PC-9 (cell line): Measurements from ENCODE around the gene THADA. TPM values are rescaled to one million over a fixed set of nuclear protein-coding genes. Genes with fewer than 3 reads are reported as not detected.

Experiments used
- BruUV-seq: library from RNA; stranded (reverse); fragments of 400-500 nt; replicated peaks from 2 replicates; lab custom pipeline; 2021; lab: Mats Ljungman, UMichigan
- CTCF ChIA-PET: fragments of 300-600 bp; sonication (Branson Sonifier 250); formaldehyde crosslinking; loops from one replicate; lab custom pipeline; 2022; ENCODE audit warnings: antibody characterized with exemption; lab: Charles Lee
- POLR2A ChIA-PET: fragments of 300-600 bp; sonication (Branson Sonifier 250); formaldehyde crosslinking; loops from one replicate; lab custom pipeline; 2022; ENCODE audit warnings: antibody characterized with exemption; ENCODE audit not compliant: unreplicated experiment; lab: Charles Lee
- DNase-seq, 2 experiments: peaks; one replicate each; pipeline versions ENCODE4 v3.0.0 to v3.0.0-alpha.2; 2015 to 2022; ENCODE audit warnings: mixed read lengths in 1 of 2
- H2AFZ ChIP-seq: fragments of 200-600 bp; sonication (generic); 2 replicates; pipeline ENCODE4 v1.8.1; 2017; ENCODE audit warnings: antibody characterized with exemption
- H3F3A ChIP-seq: fragments of 200-600 bp; sonication (generic); 2 replicates; pipeline ENCODE4 v1.8.1; 2017; ENCODE audit warnings: antibody characterized with exemption, mild to moderate bottlenecking, low read depth; ENCODE audit not compliant: insufficient read depth
- H3K27ac ChIP-seq: fragments of 200-600 bp; sonication (generic); 2 replicates; pipeline ENCODE4 v1.6.1; 2016; ENCODE audit warnings: mixed run types
- H3K27me3 ChIP-seq: fragments of 200-600 bp; sonication (generic); 2 replicates; pipeline ENCODE4 v1.6.1; 2016; ENCODE audit warnings: low read depth, mixed run types; ENCODE audit not compliant: insufficient read depth
- H3K36me3 ChIP-seq: fragments of 200-600 bp; sonication (generic); 2 replicates; pipeline ENCODE4 v1.6.1; 2016; ENCODE audit warnings: low read depth, mixed run types
- H3K4me1 ChIP-seq: fragments of 200-600 bp; sonication (generic); replicated peaks from 2 replicates; pipeline ENCODE4 v1.6.1; 2016; ENCODE audit warnings: mixed run types; ENCODE audit not compliant: insufficient read depth
- H3K4me2 ChIP-seq: fragments of 200-600 bp; sonication (generic); 2 replicates; pipeline ENCODE4 v1.6.1; 2017; ENCODE audit warnings: mixed run types
- H3K4me3 ChIP-seq: fragments of 200-600 bp; sonication (generic); 2 replicates; pipeline ENCODE4 v1.6.1; 2016; ENCODE audit warnings: mixed run types
- H3K79me2 ChIP-seq: fragments of 200-600 bp; sonication (generic); 2 replicates; pipeline ENCODE4 v1.6.1; 2017; ENCODE audit warnings: low read depth, mixed run types
- H3K9me2 ChIP-seq: fragments of 200-600 bp; sonication (generic); 2 replicates; pipeline ENCODE4 v1.8.1; 2017; ENCODE audit warnings: mild to moderate bottlenecking; ENCODE audit not compliant: insufficient read depth
- H3K9me3 ChIP-seq: fragments of 200-600 bp; sonication (generic); 2 replicates; pipeline ENCODE4 v1.8.1; 2016; ENCODE audit warnings: low read depth; ENCODE audit not compliant: insufficient read depth
- H4K20me1 ChIP-seq: fragments of 200-600 bp; sonication (generic); 2 replicates; pipeline ENCODE4 v1.8.1; 2017; ENCODE audit not compliant: insufficient read depth
- CTCF ChIP-seq: fragments of 200-600 bp; sonication (generic); conservative IDR thresholded peaks from 2 replicates; pipeline ENCODE4 v1.6.1; 2017; ENCODE audit warnings: mixed run types, antibody characterized with exemption, mild to moderate bottlenecking, moderate library complexity
- EZH2 ChIP-seq: fragments of 200-600 bp; sonication (generic); IDR thresholded peaks from 2 replicates; pipeline ENCODE4 v1.8.0; 2017; ENCODE audit warnings: antibody characterized with exemption, low read depth
- intact Hi-C: fragments of 100-400 bp; cut with micrococcal nuclease; formaldehyde crosslinking; loops from one replicate; pipeline ENCODE4 v1.10.0; 2022; ENCODE audit not compliant: unreplicated experiment
- total RNA-seq: library from RNA; stranded (reverse); gene quantifications from 2 replicates; pipeline ENCODE4 v1.2.3, GENCODE V29; 2021

Gene THADA
- total RNA-seq, 1 experiment from 2014 or later: 28.1 TPM

GRCh38 chr2:43305012-43305411, 290.8 kb downstream of the THADA start:
- peak; percentile 41 to 94 for DNase-seq
- Histone ChIP-seq H3K27ac (peak overlapping the region; percentile 63), H3K79me2 (no peaks in the 10 kb centered on the region), H3F3A (peaks cover 25% of the 10 kb centered on the region; the same call in 1 of the 2 replicates), H3K9me2 (no peaks in the 10 kb centered on the region), H2AFZ (no peak overlapping the region), H3K9me3 (no peaks in the 10 kb centered on the region), H4K20me1 (no peaks in the 10 kb centered on the region), H3K36me3 (no peaks in the 10 kb centered on the region), H3K27me3 (no peaks in the 10 kb centered on the region), H3K4me2 (peak overlapping the region; percentile 42), H3K4me1 (peaks cover 42% of the 10 kb centered on the region), H3K4me3 (no peak overlapping the region)
- ChIA-PET POLR2A (no interaction called here), CTCF (no interaction called here)
- intact Hi-C loops: loop anchor here (1.0 to 2.0 kb wide), 2 partner anchors 121 to 164 kb away; no protein-coding TSS in a partner anchor
- TF ChIP-seq EZH2 (no peak), CTCF (no peak)
- no TSS peak for BruUV-seq

- no peak for DNase-seq
- POLR2A ChIA-PET: no interaction called here
These were observed 291.9 kb downstream of the THADA start for GRCh38 chr2:43303889-43304288.

GRCh38 chr2:43302961-43303494, 292.8 kb downstream of the THADA start:
- Histone ChIP-seq H3K79me2 (no peaks in the 10 kb centered on the region), H2AFZ (no peak overlapping the region), H3K4me1 (peaks cover 42% of the 10 kb centered on the region), H3K9me3 (no peaks in the 10 kb centered on the region), H3K9me2 (no peaks in the 10 kb centered on the region), H3K4me3 (no peak overlapping the region), H3K4me2 (no peak overlapping the region), H3K27ac (no peak overlapping the region), H3F3A (peaks cover 25% of the 10 kb centered on the region; the same call in 1 of the 2 replicates), H4K20me1 (no peaks in the 10 kb centered on the region), H3K27me3 (no peaks in the 10 kb centered on the region), H3K36me3 (no peaks in the 10 kb centered on the region)
- TF ChIP-seq EZH2: no peak
- TF ChIP-seq CTCF: no peak
- no TSS peak for BruUV-seq
- intact Hi-C loops: no loop called here
- DNase-seq: no peak
- CTCF ChIA-PET: interaction anchor here (0.6 kb wide), 1 partner anchor 152 kb away, joined by 3 read pairs; no protein-coding TSS in a partner anchor
- POLR2A ChIA-PET: no interaction called here

More at GRCh38 chr2:43303889-43304288, 291.9 kb downstream of the THADA start:
- no peak for TF ChIP-seq CTCF
- TF ChIP-seq EZH2: no peak
- Histone ChIP-seq H3K4me2 (no peak overlapping the region), H3F3A (peaks cover 25% of the 10 kb centered on the region; the same call in 1 of the 2 replicates), H3K79me2 (no peaks in the 10 kb centered on the region), H4K20me1 (no peaks in the 10 kb centered on the region), H3K4me1 (peaks cover 42% of the 10 kb centered on the region), H3K4me3 (no peak overlapping the region), H3K27me3 (no peaks in the 10 kb centered on the region), H3K9me3 (no peaks in the 10 kb centered on the region), H3K9me2 (no peaks in the 10 kb centered on the region), H3K27ac (peak overlapping the region; percentile 63; the same call in 1 of the 2 replicates), H2AFZ (no peak overlapping the region), H3K36me3 (no peaks in the 10 kb centered on the region)
- intact Hi-C loops: loop anchor here (2.0 kb wide), 1 partner anchor 165 kb away; no protein-coding TSS in a partner anchor
- BruUV-seq: no TSS peak
- CTCF ChIA-PET: interaction anchor here (0.6 kb wide), 1 partner anchor 151 kb away, joined by 3 read pairs; no protein-coding TSS in a partner anchor
